HEK293 (cell line): ENCODE measurements around the gene LTO1.

Experiments used
- CTCF ChIA-PET: fragments of 350-600 bp; formaldehyde crosslinking; extraction: SDS; loops from one replicate; lab custom pipeline; 2021; ENCODE audit warnings: antibody characterized with exemption; lab: Yijun Ruan, JAX
- POLR2A ChIA-PET: fragments of 300-600 bp; formaldehyde crosslinking; extraction: SDS; loops from one replicate; lab custom pipeline; 2020; ENCODE audit warnings: antibody characterized with exemption, inconsistent platforms; lab: Yijun Ruan, JAX
- H3K27ac ChIP-seq: fragments of 200-500 bp; sonication (Bioruptor generic); 2 replicates; pipeline ENCODE4 v1.5.1; 2014; ENCODE audit warnings: low read depth, low read length, control low read depth, inconsistent platforms; ENCODE audit errors: extremely low read depth
- H3K36me3 ChIP-seq, 2 experiments: fragments of 200-500 bp in 1 of 2; sonication (Bioruptor generic) in 1 of 2; 1 replicate in 1 of 2; 2 replicates in 1 of 2; pipeline ENCODE4 v1.5.1; 2014 to 2017; ENCODE audit warnings: inconsistent platforms in 2 of 2, low read length in 2 of 2; ENCODE audit not compliant: control insufficient read depth in 2 of 2, insufficient read depth in 1 of 2
- H3K4me1 ChIP-seq: fragments of 200-500 bp; sonication (Bioruptor generic); 2 replicates; pipeline ENCODE4 v1.5.1; 2014; ENCODE audit warnings: mild to moderate bottlenecking, low read length, inconsistent platforms; ENCODE audit not compliant: control insufficient read depth, insufficient read depth
- H3K4me3 ChIP-seq: 2 replicates; pipeline ENCODE4 v1.5.1; 2011; ENCODE audit warnings: low read depth, mild to moderate bottlenecking, control low read depth, low read length, moderate library complexity
- H3K9me3 ChIP-seq: fragments of 200-500 bp; sonication (Bioruptor generic); 2 replicates; pipeline ENCODE4 v1.5.1; 2014; ENCODE audit warnings: low read depth, low read length, inconsistent platforms; ENCODE audit not compliant: control insufficient read depth, insufficient read depth
- BCL11A ChIP-seq: fragments of 450-650 bp; formaldehyde crosslinking; IDR thresholded peaks from 2 replicates; pipeline ENCODE4 v1.5.1; 2016; ENCODE audit warnings: low read depth, missing biosample characterization, missing genetic modification characterization
- KLF16 ChIP-seq: fragments of 450-650 bp; formaldehyde crosslinking; IDR thresholded peaks from 2 replicates; pipeline ENCODE4 v1.5.1; 2017; ENCODE audit warnings: missing biosample characterization, missing genetic modification characterization
- KLF17 ChIP-seq: fragments of 450-650 bp; formaldehyde crosslinking; IDR thresholded peaks from 2 replicates; pipeline ENCODE4 v1.5.1; 2016; ENCODE audit warnings: missing biosample characterization, missing genetic modification characterization
- KLF9 ChIP-seq: fragments of 450-650 bp; formaldehyde crosslinking; IDR thresholded peaks from 2 replicates; pipeline ENCODE4 v1.5.1; 2016; ENCODE audit warnings: missing biosample characterization, missing genetic modification characterization, low read depth
- REPIN1 ChIP-seq: fragments of 450-650 bp; formaldehyde crosslinking; IDR thresholded peaks from 2 replicates; pipeline ENCODE4 v1.5.1; 2017; ENCODE audit warnings: missing biosample characterization, missing genetic modification characterization, low read depth
- YY1 ChIP-seq: fragments of 450-650 bp; formaldehyde crosslinking; IDR thresholded peaks from 2 replicates; pipeline ENCODE4 v1.5.1; 2018; ENCODE audit warnings: missing biosample characterization, missing genetic modification characterization
- ZBTB1 ChIP-seq: fragments of 450-650 bp; formaldehyde crosslinking; IDR thresholded peaks from 2 replicates; pipeline ENCODE4 v1.5.1; 2016; ENCODE audit warnings: missing biosample characterization, missing genetic modification characterization
- ZBTB21 ChIP-seq: fragments of 450-650 bp; formaldehyde crosslinking; IDR thresholded peaks from 2 replicates; pipeline ENCODE4 v1.5.1; 2017; ENCODE audit warnings: missing biosample characterization, missing genetic modification characterization
- ZNF112 ChIP-seq: fragments of 450-650 bp; formaldehyde crosslinking; IDR thresholded peaks from 2 replicates; pipeline ENCODE4 v1.5.0; 2017; ENCODE audit warnings: missing biosample characterization, missing genetic modification characterization
- ZNF121 ChIP-seq: fragments of 450-650 bp; formaldehyde crosslinking; IDR thresholded peaks from 2 replicates; pipeline ENCODE4 v1.5.1; 2016; ENCODE audit warnings: missing biosample characterization, missing genetic modification characterization
- ZNF133 ChIP-seq: fragments of 450-650 bp; formaldehyde crosslinking; IDR thresholded peaks from 2 replicates; pipeline ENCODE4 v1.5.1; 2016; ENCODE audit warnings: missing biosample characterization, missing genetic modification characterization
- ZNF157 ChIP-seq: fragments of 450-650 bp; formaldehyde crosslinking; IDR thresholded peaks from 2 replicates; pipeline ENCODE4 v1.5.1; 2016; ENCODE audit warnings: missing biosample characterization, missing genetic modification characterization
- ZNF16 ChIP-seq: fragments of 450-650 bp; formaldehyde crosslinking; IDR thresholded peaks from 2 replicates; pipeline ENCODE4 v1.5.1; 2016; ENCODE audit warnings: low read depth, missing biosample characterization, missing genetic modification characterization
- ZNF169 ChIP-seq: fragments of 450-650 bp; formaldehyde crosslinking; IDR thresholded peaks from 2 replicates; pipeline ENCODE4 v1.5.1; 2016; ENCODE audit warnings: missing biosample characterization, missing genetic modification characterization
- ZNF23 ChIP-seq: fragments of 450-650 bp; formaldehyde crosslinking; IDR thresholded peaks from 2 replicates; pipeline ENCODE4 v1.5.1; 2016; ENCODE audit warnings: missing biosample characterization, missing genetic modification characterization, borderline replicate concordance
- ZNF26 ChIP-seq: fragments of 450-650 bp; formaldehyde crosslinking; IDR thresholded peaks from 2 replicates; pipeline ENCODE4 v1.5.1; 2016; ENCODE audit warnings: missing biosample characterization, missing genetic modification characterization
- ZNF266 ChIP-seq: fragments of 450-650 bp; formaldehyde crosslinking; IDR thresholded peaks from 2 replicates; pipeline ENCODE4 v1.5.1; 2016; ENCODE audit warnings: missing biosample characterization, missing genetic modification characterization, low read depth
- ZNF292 ChIP-seq: fragments of 450-650 bp; formaldehyde crosslinking; IDR thresholded peaks from 2 replicates; pipeline ENCODE4 v1.5.1; 2016; ENCODE audit warnings: low read depth, missing biosample characterization, missing genetic modification characterization, borderline replicate concordance
- ZNF302 ChIP-seq: fragments of 450-650 bp; formaldehyde crosslinking; IDR thresholded peaks from 2 replicates; pipeline ENCODE4 v1.5.1; 2016; ENCODE audit warnings: missing biosample characterization, missing genetic modification characterization, low read depth
- ZNF350 ChIP-seq: fragments of 450-650 bp; formaldehyde crosslinking; IDR thresholded peaks from 2 replicates; pipeline ENCODE4 v1.5.0; 2017; ENCODE audit warnings: missing biosample characterization, mild to moderate bottlenecking, missing genetic modification characterization
- ZNF426 ChIP-seq: fragments of 450-650 bp; formaldehyde crosslinking; IDR thresholded peaks from 2 replicates; pipeline ENCODE4 v1.5.1; 2017; ENCODE audit warnings: missing biosample characterization, missing genetic modification characterization, mild to moderate bottlenecking, inconsistent platforms, moderate library complexity
- ZNF521 ChIP-seq: fragments of 450-650 bp; formaldehyde crosslinking; IDR thresholded peaks from 2 replicates; pipeline ENCODE4 v1.5.1; 2017; ENCODE audit warnings: missing biosample characterization, mild to moderate bottlenecking, missing genetic modification characterization
- ZNF544 ChIP-seq: fragments of 450-650 bp; formaldehyde crosslinking; IDR thresholded peaks from 2 replicates; pipeline ENCODE4 v1.5.0; 2017; ENCODE audit warnings: missing biosample characterization, missing genetic modification characterization
- TF ChIP-seq, protein P1 (sequence below): fragments of 450-650 bp; formaldehyde crosslinking; IDR thresholded peaks from 2 replicates; pipeline ENCODE4 v1.5.1; 2016; ENCODE audit warnings: missing biosample characterization, missing genetic modification characterization, borderline replicate concordance
- TF ChIP-seq, protein P2 (sequence below): fragments of 450-650 bp; formaldehyde crosslinking; IDR thresholded peaks from 2 replicates; pipeline ENCODE4 v1.5.1; 2016; ENCODE audit warnings: missing biosample characterization, missing genetic modification characterization

Gene LTO1

GRCh38 chr11:69657911-69658625 lies 17.1 kb downstream of the LTO1 start:
- TF ChIP-seq ZNF26 (no peak), ZNF23 (no peak), KLF16 (tag by site-specific recombination) (no peak), ZNF426 (tag by site-specific recombination) (no peak), BCL11A (tag by site-specific recombination) (no peak), REPIN1 (tag by site-specific recombination) (no peak), ZBTB21 (tag by site-specific recombination) (no peak), YY1 (no peak), ZNF133 (tag by site-specific recombination) (no peak), ZNF266 (tag by site-specific recombination) (no peak), ZNF350 (no peak), ZNF121 (no peak)
- TF ChIP-seq, protein P1, sequence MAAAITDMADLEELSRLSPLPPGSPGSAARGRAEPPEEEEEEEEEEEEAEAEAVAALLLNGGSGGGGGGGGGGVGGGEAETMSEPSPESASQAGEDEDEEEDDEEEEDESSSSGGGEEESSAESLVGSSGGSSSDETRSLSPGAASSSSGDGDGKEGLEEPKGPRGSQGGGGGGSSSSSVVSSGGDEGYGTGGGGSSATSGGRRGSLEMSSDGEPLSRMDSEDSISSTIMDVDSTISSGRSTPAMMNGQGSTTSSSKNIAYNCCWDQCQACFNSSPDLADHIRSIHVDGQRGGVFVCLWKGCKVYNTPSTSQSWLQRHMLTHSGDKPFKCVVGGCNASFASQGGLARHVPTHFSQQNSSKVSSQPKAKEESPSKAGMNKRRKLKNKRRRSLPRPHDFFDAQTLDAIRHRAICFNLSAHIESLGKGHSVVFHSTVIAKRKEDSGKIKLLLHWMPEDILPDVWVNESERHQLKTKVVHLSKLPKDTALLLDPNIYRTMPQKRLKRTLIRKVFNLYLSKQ (tag by site-specific recombination), result no peak
- TF ChIP-seq, all 188 proteins: peak for 0
- H3K36me3 ChIP-seq, result peaks cover 0 to 9% of the 10 kb centered on the region in 2 experiments; a peak in 1 of 3 replicates
- H3K4me3 ChIP-seq, result no peak overlapping the region
- no peaks in the 10 kb centered on the region for H3K9me3 ChIP-seq
- no peaks in the 10 kb centered on the region for H3K4me1 ChIP-seq
- POLR2A ChIA-PET, result interaction anchor here (0.6 to 1.6 kb wide), 2 partner anchors 17 to 19 kb away, joined by 4 to 6 read pairs; partner anchors contain the start of gene LTO1
- no peak overlapping the region for H3K27ac ChIP-seq
- CTCF ChIA-PET, result interaction anchor here (4.1 kb wide), 1 partner anchor 12 kb away, joined by 24 read pairs; no protein-coding TSS in a partner anchor

DNA sequence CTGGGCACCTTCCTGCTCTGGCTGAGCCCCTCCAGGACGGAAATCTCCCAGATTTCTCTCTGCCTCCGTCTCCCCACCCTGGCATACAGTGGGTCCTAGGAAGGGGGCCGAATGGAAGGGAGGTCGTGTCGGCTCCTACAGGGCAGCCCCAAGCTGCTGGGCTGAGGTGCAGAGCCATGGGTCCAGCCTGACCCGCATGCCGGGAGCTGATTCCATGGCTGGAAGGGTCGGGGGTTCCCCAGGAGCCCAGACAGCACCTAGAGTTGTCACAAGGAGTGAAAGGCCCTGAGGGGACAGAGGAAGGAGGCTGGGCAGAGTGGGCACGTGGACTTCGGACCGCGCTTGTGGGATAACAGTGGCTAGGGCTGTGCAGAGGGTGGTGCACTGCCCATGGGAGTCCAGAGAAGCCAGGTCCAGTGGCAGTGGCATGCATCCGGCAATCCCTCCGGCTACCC lies 17.7 kb downstream of the LTO1 start:
- CTCF ChIA-PET, result interaction anchor here (1.0 kb wide), 1 partner anchor 13 kb away, joined by 4 read pairs; no protein-coding TSS in a partner anchor

DNA sequence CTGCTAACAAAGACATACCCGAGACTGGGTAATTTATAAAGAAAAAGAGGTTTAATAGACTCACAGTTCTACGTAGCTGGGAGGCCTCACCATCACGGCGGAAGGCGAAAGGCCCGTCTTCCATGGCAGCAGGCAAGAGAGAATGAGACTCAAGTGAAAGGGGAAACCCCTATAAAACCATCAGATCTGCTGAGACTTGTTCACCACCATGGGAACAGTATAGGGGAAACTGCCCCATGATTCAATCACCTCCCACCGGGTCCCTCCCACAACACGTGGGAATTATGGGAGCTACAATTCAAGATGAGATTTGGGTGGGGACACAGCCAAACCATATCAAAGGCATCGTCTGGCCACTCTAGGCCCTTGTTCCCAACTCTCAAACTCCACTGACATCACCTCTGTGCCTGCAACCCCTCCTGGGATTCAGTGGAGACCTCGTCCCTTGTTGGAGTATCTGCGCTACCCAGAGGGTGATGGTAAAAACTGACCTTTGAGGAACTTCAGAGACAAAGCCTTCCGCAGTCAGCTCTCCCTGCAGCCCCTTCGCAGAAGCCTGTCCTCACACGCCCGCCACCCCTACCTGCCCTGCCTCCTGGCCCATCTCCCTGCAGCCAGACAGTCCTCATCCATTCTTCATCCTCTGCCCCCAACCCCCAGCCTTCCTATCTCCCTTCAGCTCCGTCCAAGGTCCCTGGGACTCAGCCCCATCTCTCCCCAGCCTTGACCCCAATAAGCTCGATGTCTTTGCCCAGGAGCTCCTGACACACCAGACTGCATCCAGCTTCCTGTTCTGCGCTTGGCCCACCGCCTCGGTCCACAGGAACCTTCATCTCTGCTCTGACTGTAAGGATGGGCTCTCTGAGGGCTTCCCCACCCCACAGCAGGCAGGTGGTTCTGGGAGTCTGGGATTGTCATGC lies 18.4 kb downstream of the LTO1 start:
- H3K36me3 ChIP-seq, result peaks cover 5 to 18% of the 10 kb centered on the region in 2 experiments; a peak in 1 of 3 replicates
- no peak overlapping the region for H3K4me3 ChIP-seq
- no peaks in the 10 kb centered on the region for H3K4me1 ChIP-seq
- no peaks in the 10 kb centered on the region for H3K9me3 ChIP-seq
- ChIA-PET CTCF (interaction anchor here (0.7 to 1.5 kb wide), 3 partner anchors 13 to 525 kb away, joined by 3 to 4 read pairs (median 4); no protein-coding TSS in a partner anchor), POLR2A (interaction anchor here (1.6 to 1.9 kb wide), 2 partner anchors 14 to 18 kb away, joined by 6 read pairs; partner anchors contain the start of gene LTO1)
- H3K27ac ChIP-seq, result no peak overlapping the region
- TF ChIP-seq KLF17 (tag by site-specific recombination), result no peak
- TF ChIP-seq ZNF169 (tag by site-specific recombination), result no peak
- TF ChIP-seq ZNF157, result no peak
- no peak for TF ChIP-seq ZBTB1 (tag by site-specific recombination)
- no peak for TF ChIP-seq ZNF544
- TF ChIP-seq ZNF16 (tag by site-specific recombination), result no peak
- TF ChIP-seq, protein P2, sequence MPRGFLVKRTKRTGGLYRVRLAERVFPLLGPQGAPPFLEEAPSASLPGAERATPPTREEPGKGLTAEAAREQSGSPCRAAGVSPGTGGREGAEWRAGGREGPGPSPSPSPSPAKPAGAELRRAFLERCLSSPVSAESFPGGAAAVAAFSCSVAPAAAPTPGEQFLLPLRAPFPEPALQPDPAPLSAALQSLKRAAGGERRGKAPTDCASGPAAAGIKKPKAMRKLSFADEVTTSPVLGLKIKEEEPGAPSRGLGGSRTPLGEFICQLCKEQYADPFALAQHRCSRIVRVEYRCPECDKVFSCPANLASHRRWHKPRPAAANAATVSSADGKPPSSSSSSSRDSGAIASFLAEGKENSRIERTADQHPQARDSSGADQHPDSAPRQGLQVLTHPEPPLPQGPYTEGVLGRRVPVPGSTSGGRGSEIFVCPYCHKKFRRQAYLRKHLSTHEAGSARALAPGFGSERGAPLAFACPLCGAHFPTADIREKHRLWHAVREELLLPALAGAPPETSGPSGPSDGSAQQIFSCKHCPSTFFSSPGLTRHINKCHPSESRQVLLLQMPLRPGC (tag by site-specific recombination), result no peak
- TF ChIP-seq KLF9 (tag by site-specific recombination), result no peak
- no peak for TF ChIP-seq ZNF292
- TF ChIP-seq ZNF521, result no peak
- no peak for TF ChIP-seq ZNF112

More for the DNA sequence above, 17.7 kb downstream of the LTO1 start:
- Histone ChIP-seq H3K4me1 (no peaks in the 10 kb centered on the region), H3K27ac (no peak overlapping the region), H3K9me3 (no peaks in the 10 kb centered on the region), H3K36me3 (peaks cover 2 to 11% of the 10 kb centered on the region in 2 experiments; a peak in 1 of 3 replicates), H3K4me3 (no peak overlapping the region)
- no peak for TF ChIP-seq ZNF302 (tag by site-specific recombination)
- POLR2A ChIA-PET, result interaction anchor here (1.6 kb wide), 1 partner anchor 17 kb away, joined by 6 read pairs; the partner anchor contains the start of gene LTO1
